HUDEP-2 (cell line): ENCODE data around the gene MROH8.
"Not testable (repeated sequence)": the region's sequence is repeated elsewhere in the genome, so short reads cannot be mapped to it uniquely, and the experiment has no call there.

ENCODE experiments used
- DNase-seq, 76 experiments: peaks; one replicate each; lab custom pipeline; 2025; ENCODE audit not compliant: unreplicated experiment in 76 of 76; lab: John Stamatoyannopoulos, UW

Gene MROH8

GRCh38 chr20:37102571-37102970, 76.8 kb downstream of the MROH8 start:
- DNase-seq = no peak

GRCh38 chr20:37096415-37097041, 82.8 kb downstream of the MROH8 start:
- peak in 3 of 76 experiments; percentile 7 to 51 (median 34) for DNase-seq

GRCh38 chr20:37095599-37096414, 83.5 kb downstream of the MROH8 start, which contains the start of gene RBL1:
Gene RBL1, minus strand, starts transcription at chr20:37095997. Its CDS starts 69 bp downstream, at chr20:37095928.
- peak; percentile 7 to 98 (median 78) for DNase-seq

GRCh38 chr20:37095108-37095598, 84.2 kb downstream of the MROH8 start:
- DNase-seq = peak in 51 of 76 experiments; percentile 4 to 65 (median 25)

GRCh38 chr20:37090407-37090806, 88.9 kb downstream of the MROH8 start:
- no peak for DNase-seq

- peak in 1 of 76 experiments; percentile 12 for DNase-seq
Observed at GRCh38 chr20:37081717-37082289, 97.5 kb downstream of the MROH8 start.

- no peak for DNase-seq
Observed at GRCh38 chr20:37077009-37077408, 102.3 kb downstream of the MROH8 start.

GRCh38 chr20:37075932-37076685, 103.2 kb downstream of the MROH8 start:
- no peak for DNase-seq

GRCh38 chr20:37072293-37073196, 106.8 kb downstream of the MROH8 start:
- no peak for DNase-seq

- no peak for DNase-seq
Observed at GRCh38 chr20:37071481-37071911, 107.9 kb downstream of the MROH8 start.

GRCh38 chr20:37069563-37069962, 109.8 kb downstream of the MROH8 start:
- DNase-seq = not testable (repeated sequence)

- no peak for DNase-seq
Observed at GRCh38 chr20:37066168-37066567, 113.2 kb downstream of the MROH8 start.

GRCh38 chr20:37055276-37055675, 124.1 kb downstream of the MROH8 start:
- DNase-seq = no peak

GRCh38 chr20:37053230-37053950, 126.0 kb downstream of the MROH8 start:
- DNase-seq = no peak
